H1 (cell line): ENCODE measurements around the gene ADAMTS14. TPM values are rescaled to one million over a fixed set of nuclear protein-coding genes. Genes with fewer than 3 reads are reported as not detected.
A peak's percentile ranks its signal among the peaks of the same experiment; 100 is the strongest.

Source experiments
- CTCF ChIA-PET: fragments of 300-600 bp; sonication (Branson Sonifier 250); formaldehyde crosslinking; loops from one replicate; lab custom pipeline; 2021; ENCODE audit not compliant: partially characterized antibody; lab: Charles Lee
- POLR2A ChIA-PET: fragments of 300-600 bp; sonication (Branson Sonifier 250); formaldehyde crosslinking; loops from one replicate; lab custom pipeline; 2021; ENCODE audit warnings: inconsistent platforms; ENCODE audit not compliant: partially characterized antibody; lab: Charles Lee
- DNase-seq, 2 experiments: peaks; one replicate each; pipeline versions ENCODE4 v3.0.0 to v3.0.0-alpha.2; 2010 to 2022; ENCODE audit warnings: low spot score in 2 of 2, low read depth in 1 of 2, mixed read lengths in 1 of 2
- FAIRE-seq: peaks from 2 replicates; lab custom pipeline; 2011; peaks lifted over from hg19 to GRCh38; lab: Jason Lieb, UNC
- H2AFZ ChIP-seq: 2 replicates; pipeline ENCODE4 v1.8.1; 2012; ENCODE audit warnings: low read length, inconsistent platforms
- H2AK5ac ChIP-seq: 2 replicates; pipeline ENCODE4 v1.6.1; 2013; ENCODE audit warnings: low read depth, low read length
- H2BK120ac ChIP-seq: replicated peaks from 2 replicates; pipeline ENCODE3; 2013; ENCODE audit warnings: low read depth, low read length, inconsistent platforms
- H2BK12ac ChIP-seq: 2 replicates; pipeline ENCODE4 v1.6.1; 2013; ENCODE audit warnings: low read depth, low read length
- H2BK15ac ChIP-seq: 2 replicates; pipeline ENCODE4 v1.6.1; 2013; ENCODE audit warnings: low read length
- H2BK20ac ChIP-seq: 2 replicates; pipeline ENCODE4 v1.6.1; 2013; ENCODE audit warnings: low read length
- H2BK5ac ChIP-seq: 2 replicates; pipeline ENCODE4 v1.6.1; 2013; ENCODE audit warnings: low read depth, low read length
- H3K14ac ChIP-seq: 2 replicates; pipeline ENCODE4 v1.6.1; 2013; ENCODE audit warnings: inconsistent platforms; ENCODE audit not compliant: insufficient read length
- H3K18ac ChIP-seq: 2 replicates; pipeline ENCODE4 v1.6.1; 2013; ENCODE audit warnings: low read length; ENCODE audit errors: extremely low read depth
- H3K23ac ChIP-seq: 2 replicates; pipeline ENCODE4 v1.6.1; 2013; ENCODE audit warnings: inconsistent platforms; ENCODE audit not compliant: insufficient read length
- H3K23me2 ChIP-seq: 2 replicates; pipeline ENCODE4 v1.6.1; 2013; ENCODE audit warnings: low read depth, low read length
- H3K27ac ChIP-seq: 2 replicates; pipeline ENCODE4 v1.6.1; 2011; ENCODE audit warnings: low read depth, low read length, inconsistent platforms
- H3K27me3 ChIP-seq, 4 experiments: replicated peaks in 1 of 4; 1 replicate in 1 of 4; 2 replicates in 3 of 4; pipeline versions ENCODE4 v1.6.1 to v1.8.1; 2011 to 2013; ENCODE audit warnings: low read length in 3 of 4, mild to moderate bottlenecking in 3 of 4, inconsistent platforms in 2 of 4, mixed read lengths in 2 of 4, moderate library complexity in 1 of 4; ENCODE audit not compliant: control insufficient read depth in 3 of 4, insufficient read depth in 3 of 4; ENCODE audit errors: extremely low read depth in 1 of 4
- H3K36me3 ChIP-seq, 4 experiments: 2 replicates each; pipeline versions ENCODE4 v1.6.1 to v1.8.1; 2011 to 2013; ENCODE audit warnings: mild to moderate bottlenecking in 4 of 4, low read length in 3 of 4, moderate library complexity in 2 of 4, control low read depth in 1 of 4, inconsistent platforms in 1 of 4; ENCODE audit not compliant: insufficient read depth in 4 of 4, control insufficient read depth in 2 of 4
- H3K4ac ChIP-seq: replicated peaks from 2 replicates; pipeline ENCODE3; 2013; ENCODE audit warnings: low read length, low read depth, mixed read lengths, inconsistent platforms; ENCODE audit not compliant: insufficient read length
- H3K4me1 ChIP-seq, 4 experiments: replicated peaks in 1 of 4; 1 replicate in 1 of 4; 2 replicates in 3 of 4; pipeline versions ENCODE4 v1.6.1 to v1.8.1; 2011 to 2013; ENCODE audit warnings: low read length in 3 of 4, inconsistent platforms in 2 of 4, mixed read lengths in 1 of 4; ENCODE audit not compliant: insufficient read depth in 4 of 4, control insufficient read depth in 3 of 4
- H3K4me2 ChIP-seq, 2 experiments: 2 replicates each; pipeline versions ENCODE4 v1.6.1 to v1.8.1; 2011 to 2013; ENCODE audit warnings: low read depth in 2 of 2, low read length in 2 of 2, control low read depth in 1 of 2, inconsistent platforms in 1 of 2, mild to moderate bottlenecking in 1 of 2; ENCODE audit not compliant: insufficient read depth in 1 of 2
- H3K4me3 ChIP-seq, 4 experiments: fragments of 200-600, 300-600 bp in 1 of 4; sonication (generic), shearing (Covaris generic), sonication (Bioruptor Twin) in 1 of 4; 2 replicates each; pipeline versions ENCODE4 v1.5.1 to v1.8.1; 2011 to 2016; ENCODE audit warnings: low read length in 4 of 4, low read depth in 3 of 4, control low read depth in 2 of 4, inconsistent platforms in 2 of 4, mild to moderate bottlenecking in 2 of 4, mixed read lengths in 1 of 4, moderate library complexity in 1 of 4; ENCODE audit not compliant: insufficient read depth in 2 of 4; ENCODE audit errors: extremely low read depth in 1 of 4
- H3K56ac ChIP-seq: replicated peaks from 2 replicates; pipeline ENCODE3; 2013; ENCODE audit warnings: low read depth, mild to moderate bottlenecking, mixed read lengths, low read length, inconsistent platforms; ENCODE audit not compliant: insufficient read length
- H3K79me1 ChIP-seq: 2 replicates; pipeline ENCODE4 v1.6.1; 2013; ENCODE audit warnings: low read depth, low read length, control low read depth
- H3K79me2 ChIP-seq, 2 experiments: 2 replicates each; pipeline versions ENCODE4 v1.6.1 to v1.8.1; 2012 to 2013; ENCODE audit warnings: low read length in 2 of 2, mild to moderate bottlenecking in 2 of 2, inconsistent platforms in 1 of 2; ENCODE audit not compliant: insufficient read depth in 2 of 2, control insufficient read depth in 1 of 2
- H3K9ac ChIP-seq, 4 experiments: replicated peaks in 1 of 4; 1 replicate in 1 of 4; 2 replicates in 3 of 4; pipeline versions ENCODE4 v1.6.1 to v1.8.1; 2011 to 2013; ENCODE audit warnings: low read depth in 3 of 4, low read length in 3 of 4, control low read depth in 2 of 4, mild to moderate bottlenecking in 2 of 4, moderate library complexity in 2 of 4, inconsistent platforms in 1 of 4; ENCODE audit errors: extremely low read depth in 1 of 4
- H3K9me3 ChIP-seq, 2 experiments: 2 replicates each; pipeline versions ENCODE4 v1.6.1 to v1.8.1; 2012 to 2013; ENCODE audit warnings: mild to moderate bottlenecking in 2 of 2, moderate library complexity in 2 of 2, control low read depth in 1 of 2, inconsistent platforms in 1 of 2, low read depth in 1 of 2, low read length in 1 of 2, mixed read lengths in 1 of 2; ENCODE audit not compliant: insufficient read depth in 2 of 2
- H4K20me1 ChIP-seq, 2 experiments: replicated peaks in 1 of 2; 2 replicates each; pipeline versions ENCODE3 to v1.8.1; 2011 to 2013; ENCODE audit warnings: inconsistent platforms in 2 of 2, low read length in 2 of 2, mild to moderate bottlenecking in 1 of 2; ENCODE audit not compliant: insufficient read depth in 2 of 2, control insufficient read depth in 1 of 2
- H4K5ac ChIP-seq: 2 replicates; pipeline ENCODE4 v1.6.1; 2013; ENCODE audit warnings: low read length, low read depth, mixed read lengths, inconsistent platforms; ENCODE audit not compliant: insufficient read length
- H4K8ac ChIP-seq: 2 replicates; pipeline ENCODE4 v1.8.0; 2013; ENCODE audit warnings: mild to moderate bottlenecking, moderate library complexity, low read length, inconsistent platforms; ENCODE audit not compliant: insufficient read depth; ENCODE audit errors: extremely low read depth
- H4K91ac ChIP-seq: replicated peaks from 2 replicates; pipeline ENCODE3; 2013; ENCODE audit warnings: low read length, mixed read lengths, inconsistent platforms; ENCODE audit not compliant: insufficient read length
- HDAC2 ChIP-seq, 2 experiments: fragments of 300-600 bp in 1 of 2; sonication (generic) in 1 of 2; IDR thresholded peaks; 2 replicates each; pipeline ENCODE4 v1.6.1; 2011 to 2012; ENCODE audit warnings: low read depth in 2 of 2, low read length in 2 of 2, mild to moderate bottlenecking in 2 of 2, moderate library complexity in 2 of 2, borderline replicate concordance in 1 of 2, inconsistent platforms in 1 of 2
- POU5F1 ChIP-seq: IDR thresholded peaks from 2 replicates; pipeline ENCODE4 v1.6.1; 2011; ENCODE audit warnings: low read depth, mild to moderate bottlenecking, low read length, moderate library complexity
- WGBS, 2 experiments: shearing (Covaris generic) in 1 of 2; methylation state at CpG; one replicate each; pipeline versions ENCODE4 v1.1.6 to v1.1.7; 2013 to 2015; ENCODE audit warnings: low lambda C conversion rate in 2 of 2, mixed read lengths in 2 of 2, inconsistent platforms in 1 of 2, low coverage in 1 of 2, missing lambda C conversion rate in 1 of 2; ENCODE audit not compliant: insufficient replicate concordance in 2 of 2, insufficient coverage in 1 of 2, insufficient read length in 1 of 2; ENCODE audit errors: extremely low coverage in 1 of 2, missing lambda C conversion rate in 1 of 2; 5-methylcytosine and 5-hydroxymethylcytosine counted together
- polyA plus RNA-seq, 7 experiments: library from polyadenylated mRNA; depleted of rRNA in 3 of 7; stranded (reverse) in 5 of 7; unstranded in 2 of 7; fragments of >200 nt in 5 of 7; fragments of 200-250 nt in 2 of 7; gene quantifications; 1 replicate in 5 of 7; 2 replicates in 1 of 7; 4 replicates in 1 of 7; pipeline versions ENCODE4 v1.2.1 to v1.2.3, GENCODE V29; 2011 to 2013; ENCODE audit warnings: missing spikeins in 2 of 7, mixed read lengths in 2 of 7
- total RNA-seq: library from RNA; stranded (reverse); fragmentation: NEBNext Ultra II Directional; extraction: Animal tissue kit (Norgen Biotek cat#: 25700); gene quantifications from 2 replicates; pipeline ENCODE4 v1.2.1, GENCODE V29; 2021

ADAMTS14 gene
- total and polyA plus RNA-seq, 2 of the 8 experiments (the other 6 are each of a cell fraction or from before 2014, with no cell fraction given), result 2.0 to 2.3 TPM

GRCh38 chr10:70634011-70634410 is 38.3 kb upstream of the ADAMTS14 start:
- H3K79me2 ChIP-seq, result no peaks in the 10 kb centered on the region
- ChIA-PET POLR2A (no interaction called here), CTCF (interaction anchor here (0.6 kb wide), 1 partner anchor 212 kb away, joined by 3 read pairs; no protein-coding TSS in a partner anchor)
- H3K4me3 ChIP-seq, result no peak overlapping the region
- peak overlapping the region; percentile 96; the same call in 1 of the 2 replicates for H2BK12ac ChIP-seq
- DNase-seq (peak; percentile 51 to 53), FAIRE-seq (peak; percentile 32)
- no peak overlapping the region for H4K5ac ChIP-seq
- no peaks in the 10 kb centered on the region for H3K79me1 ChIP-seq
- 34% methylated on average over 4 of the region's 4 CpGs; no CpG with 5 or more reads in 1 of the 2 experiments for WGBS, 2 experiments
- H2BK5ac ChIP-seq, result peak overlapping the region; percentile 93; the same call in 1 of the 2 replicates
- peak overlapping the region; percentile 90; the same call in 1 of the 2 replicates for H2BK15ac ChIP-seq
- peak overlapping the region in 1 of 2 experiments; percentile 28; a peak in 1 of 4 replicates for H3K4me2 ChIP-seq
- no peaks in the 10 kb centered on the region for H3K36me3 ChIP-seq
- H2BK20ac ChIP-seq, result peak overlapping the region; percentile 100
- H4K8ac ChIP-seq, result no peak overlapping the region
- no peak overlapping the region for H3K27ac ChIP-seq
- H2AK5ac ChIP-seq, result peak overlapping the region; percentile 82; the same call in 1 of the 2 replicates
- no peak overlapping the region for H3K56ac ChIP-seq
- no peak overlapping the region; a peak in 1 of 7 replicates for H3K9ac ChIP-seq
- H3K4me1 ChIP-seq, result peaks cover 2 to 5% (median 3%) of the 10 kb centered on the region in 4 experiments; a peak in 4 of 7 replicates
- H3K23me2 ChIP-seq, result no peaks in the 10 kb centered on the region; the same call in 1 of the 2 replicates
- H3K27me3 ChIP-seq, result no peaks in the 10 kb centered on the region; a peak in 1 of 7 replicates
- H4K91ac ChIP-seq, result no peak overlapping the region
- H3K18ac ChIP-seq, result peak overlapping the region; percentile 93
- no peak overlapping the region for H3K23ac ChIP-seq
- H2BK120ac ChIP-seq, result peak overlapping the region; percentile 6
- H3K4ac ChIP-seq, result peak overlapping the region; percentile 85
- TF ChIP-seq HDAC2 (IDR thresholded peaks at IDR 0.05; ENCODE audit: borderline replicate concordance in 1 of 2, low read depth in 2 of 2, low read length in 2 of 2) (no peak), POU5F1 (0 out of 2 replicates have a peak, but pooled peaks have one; percentile 38)
- no peak overlapping the region for H3K14ac ChIP-seq
- peaks cover 0 to 9% of the 10 kb centered on the region in 2 experiments; a peak in 1 of 4 replicates for H3K9me3 ChIP-seq
- 0 out of 2 replicates have a peak overlapping the region, but pooled peaks have one; percentile 49 for H2AFZ ChIP-seq
- H4K20me1 ChIP-seq, result no peaks in the 10 kb centered on the region
